Cardiac muscle cell (in vitro differentiated cells and primary cell): ENCODE measurements around the gene MCC. TPM values are rescaled to one million over a fixed set of nuclear protein-coding genes. Genes with fewer than 3 reads are reported as not detected.

Source experiments
- DNase-seq, 2 donors: peaks; one replicate each; pipeline versions ENCODE4 v3.0.0 to v3.0.0-alpha.2; 2010 to 2017; ENCODE audit warnings: low read depth in 1 of 2, low spot score in 1 of 2
- H3K27ac ChIP-seq: fragments of 200-600 bp; sonication (generic); 2 replicates; pipeline ENCODE4 v1.5.1; 2016
- H3K27me3 ChIP-seq: fragments of 200-600 bp; sonication (generic); 2 replicates; pipeline ENCODE4 v1.6.0; 2016; ENCODE audit warnings: control low read depth
- H3K36me3 ChIP-seq: fragments of 200-600 bp; sonication (generic); 2 replicates; pipeline ENCODE4 v1.5.1; 2016; ENCODE audit warnings: control low read depth
- H3K4me1 ChIP-seq: fragments of 200-600 bp; sonication (generic); 2 replicates; pipeline ENCODE4 v1.8.1; 2017; ENCODE audit warnings: low read depth, mild to moderate bottlenecking, mixed run types
- H3K4me3 ChIP-seq: fragments of 200-600 bp; sonication (generic); 2 replicates; pipeline ENCODE4 v1.5.1; 2016; ENCODE audit warnings: mild to moderate bottlenecking
- H3K9me3 ChIP-seq: fragments of 200-600 bp; sonication (generic); 2 replicates; pipeline ENCODE4 v1.5.1; 2017; ENCODE audit warnings: low read depth, mild to moderate bottlenecking, control low read depth
- CTCF ChIP-seq: IDR thresholded peaks from 2 replicates; pipeline ENCODE4 v1.5.1; 2012; ENCODE audit warnings: low read depth, mild to moderate bottlenecking, low read length
- polyA plus RNA-seq: library from polyadenylated mRNA; unstranded; fragments of >200 nt; fragmentation: Nextera tagmentation; extraction: Ambion mirVana; gene quantifications from 2 replicates; pipeline ENCODE4 v1.2.1, GENCODE V29; 2016
- total RNA-seq: library from RNA; depleted of rRNA; stranded (reverse); fragments of >200 nt; gene quantifications from 2 replicates; pipeline ENCODE4 v1.2.3, GENCODE V29; 2016

The MCC gene
- total and polyA plus RNA-seq, 2 experiments from 2014 or later = 37.8 to 137 TPM

DNA sequence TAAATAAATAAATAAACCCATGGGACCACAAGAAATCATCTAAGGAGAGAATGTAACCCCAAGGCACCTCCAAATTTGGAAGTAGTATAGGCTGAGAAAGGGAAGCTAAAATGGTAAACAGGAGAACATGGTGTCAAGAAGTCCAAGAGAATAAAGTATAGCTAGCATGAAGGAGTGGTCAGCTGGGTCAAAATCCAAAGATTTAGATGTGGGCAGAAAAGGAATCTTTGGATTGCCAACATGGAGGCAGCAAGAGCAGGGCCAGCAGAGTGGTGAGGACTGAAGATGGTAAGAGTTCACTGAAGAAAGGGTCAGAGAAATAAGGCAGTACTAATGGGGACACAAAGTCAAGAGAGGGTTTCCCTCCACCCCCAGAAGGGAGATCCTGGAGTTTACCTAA, 106.5 kb downstream of the MCC start:
- no peaks in the 10 kb centered on the region for H3K9me3 ChIP-seq
- H3K27ac ChIP-seq = no peak overlapping the region
- no peak overlapping the region for H3K4me3 ChIP-seq
- DNase-seq = no peak
- H3K27me3 ChIP-seq = no peaks in the 10 kb centered on the region
- TF ChIP-seq CTCF = no peak
- H3K4me1 ChIP-seq = peaks cover 17% of the 10 kb centered on the region
- no peaks in the 10 kb centered on the region for H3K36me3 ChIP-seq

DNA sequence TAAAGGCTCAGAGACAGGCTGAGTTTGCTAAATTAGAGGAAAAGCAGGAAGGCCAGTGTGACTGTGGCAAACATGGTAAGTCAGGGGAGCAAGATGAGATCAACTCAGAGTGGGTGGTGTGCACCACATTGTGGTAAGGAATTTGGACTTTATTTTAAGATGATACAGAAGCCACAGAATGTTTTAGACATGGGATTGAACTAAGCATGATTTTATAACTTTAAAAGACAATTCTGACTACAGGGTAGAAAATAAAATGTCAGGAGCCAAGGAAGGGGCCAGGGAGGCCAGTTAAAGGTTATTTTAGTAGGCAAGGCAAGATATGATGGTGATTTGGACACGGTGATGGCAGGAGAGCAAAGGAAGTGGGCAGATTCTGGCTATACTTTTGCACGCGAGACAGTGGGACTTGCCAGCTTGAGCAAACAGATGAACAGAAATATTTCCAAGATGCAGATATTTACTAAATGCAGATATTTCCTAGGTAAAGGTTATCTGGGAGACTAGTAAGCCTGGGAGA, 107.4 kb downstream of the MCC start:
- no peak for DNase-seq
- H3K27ac ChIP-seq = peak overlapping the region; percentile 16
- H3K4me3 ChIP-seq = no peak overlapping the region
- H3K36me3 ChIP-seq = no peaks in the 10 kb centered on the region
- peaks cover 17% of the 10 kb centered on the region for H3K4me1 ChIP-seq
- H3K9me3 ChIP-seq = no peaks in the 10 kb centered on the region
- no peak for TF ChIP-seq CTCF
- no peaks in the 10 kb centered on the region for H3K27me3 ChIP-seq

GRCh38 chr5:113379936-113380806, 108.1 kb downstream of the MCC start:
- DNase-seq = peak; percentile 41 to 43
- no peak overlapping the region for H3K4me3 ChIP-seq
- H3K4me1 ChIP-seq = peaks cover 17% of the 10 kb centered on the region
- no peaks in the 10 kb centered on the region for H3K9me3 ChIP-seq
- TF ChIP-seq CTCF = no peak
- no peaks in the 10 kb centered on the region for H3K27me3 ChIP-seq
- H3K36me3 ChIP-seq = no peaks in the 10 kb centered on the region
- peak overlapping the region; percentile 16 for H3K27ac ChIP-seq

DNA sequence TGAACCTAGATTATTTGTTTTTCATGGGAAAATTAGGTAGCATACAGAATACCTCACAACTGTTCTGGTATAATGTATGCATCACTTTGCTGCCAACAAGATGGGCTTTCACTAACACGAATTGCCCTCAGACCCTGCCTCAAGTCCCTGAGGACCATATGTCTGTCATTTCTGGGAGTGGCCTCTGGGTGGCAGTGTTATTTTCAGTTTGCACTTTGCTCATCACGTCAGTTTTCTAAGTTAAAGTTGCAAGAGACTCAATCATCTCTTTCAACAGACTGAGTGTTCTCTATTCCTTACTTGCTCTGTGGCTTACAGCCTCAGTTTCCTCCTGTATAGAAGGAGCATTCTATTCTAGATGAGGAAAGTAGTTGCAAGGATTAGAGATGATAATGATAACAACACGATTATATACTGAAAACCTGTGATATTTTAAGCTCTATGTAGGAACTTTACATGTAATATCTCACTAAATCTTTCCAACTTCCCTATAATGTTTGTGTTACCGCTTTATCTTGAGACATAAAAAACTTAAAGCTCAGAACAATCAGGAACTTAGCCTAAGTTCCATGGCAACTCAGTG, 109.2 kb downstream of the MCC start:
- peak; percentile 73 for TF ChIP-seq CTCF
- DNase-seq = peak; percentile 69 to 71
- Histone ChIP-seq H3K4me3 (no peak overlapping the region), H3K27me3 (no peaks in the 10 kb centered on the region), H3K27ac (no peak overlapping the region), H3K4me1 (peaks cover 17% of the 10 kb centered on the region), H3K36me3 (no peaks in the 10 kb centered on the region), H3K9me3 (no peaks in the 10 kb centered on the region)

DNA sequence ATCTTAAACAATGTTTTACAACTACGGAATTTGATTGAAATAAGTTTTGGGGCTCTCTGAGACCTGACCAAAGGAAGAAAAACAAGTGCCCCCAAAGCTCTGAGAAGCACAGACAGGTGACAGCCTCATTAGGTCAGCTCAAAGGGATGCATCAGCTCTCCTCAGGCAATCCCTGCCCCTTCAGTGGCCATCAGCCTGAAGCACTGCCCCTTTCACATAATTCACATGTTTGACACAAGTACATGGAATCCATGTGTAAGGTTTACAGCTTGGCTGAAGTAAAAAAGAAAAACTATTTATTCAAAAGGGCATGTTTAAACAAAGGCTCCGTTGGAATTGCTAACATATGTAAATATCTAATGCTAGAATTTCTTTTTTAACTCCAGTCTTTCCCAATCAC, 109.7 kb downstream of the MCC start:
- Histone ChIP-seq H3K9me3 (no peaks in the 10 kb centered on the region), H3K4me1 (peaks cover 17% of the 10 kb centered on the region), H3K27me3 (no peaks in the 10 kb centered on the region), H3K27ac (no peak overlapping the region), H3K4me3 (no peak overlapping the region), H3K36me3 (no peaks in the 10 kb centered on the region)
- DNase-seq = no peak
- no peak for TF ChIP-seq CTCF
